SK-N-SH treated with all-trans-retinoic acid at 6 μM for 48 hours (cell line): Measurements from ENCODE around the gene FAR1.

Experiments
- ATAC-seq: fragments of 200-7000 bp; cut with Tn5 transposase; 3 replicates; pipeline ENCODE4 v1.9.1; 2020; ENCODE audit warnings: mild to moderate bottlenecking, moderate library complexity
- ARNTL ChIP-seq: fragments of 450-650 bp; formaldehyde crosslinking; IDR thresholded peaks from 2 replicates; pipeline ENCODE4 v1.5.0; 2020; ENCODE audit warnings: low read depth, mild to moderate bottlenecking, moderate library complexity, borderline replicate concordance
- BACH2 ChIP-seq: fragments of 250-450 bp; sonication (Bioruptor Pico); IDR thresholded peaks from 2 replicates; pipeline ENCODE4 v1.9.0; 2021; ENCODE audit warnings: mild to moderate bottlenecking, borderline replicate concordance
- CSDC2 ChIP-seq: fragments of 250-450 bp; sonication (Bioruptor Pico); IDR thresholded peaks from 2 replicates; pipeline ENCODE4 v1.5.0; 2020; ENCODE audit warnings: mild to moderate bottlenecking, moderate library complexity
- ESRRG ChIP-seq: fragments of 250-450 bp; sonication (Bioruptor Pico); IDR thresholded peaks from 2 replicates; pipeline ENCODE4 v1.6.1; 2021; ENCODE audit warnings: mild to moderate bottlenecking
- GLIS3 ChIP-seq: fragments of 250-450 bp; sonication (Bioruptor Pico); IDR thresholded peaks from 2 replicates; pipeline ENCODE4 v1.5.0; 2020; ENCODE audit warnings: mild to moderate bottlenecking, moderate library complexity
- ISL1 ChIP-seq: fragments of 250-450 bp; sonication (Bioruptor Pico); IDR thresholded peaks from 2 replicates; pipeline ENCODE4 v2.1.2; 2022; ENCODE audit warnings: mild to moderate bottlenecking, moderate library complexity
- OSR1 ChIP-seq: fragments of 250-450 bp; sonication (Bioruptor Pico); IDR thresholded peaks from 2 replicates; pipeline ENCODE4 v1.8.0; 2022; ENCODE audit warnings: moderate library complexity, mild to moderate bottlenecking, inconsistent platforms
- PPARA ChIP-seq: fragments of 250-450 bp; sonication (Bioruptor Pico); IDR thresholded peaks from 2 replicates; pipeline ENCODE4 v1.5.0; 2020; ENCODE audit warnings: mild to moderate bottlenecking, borderline replicate concordance
- RARB ChIP-seq: fragments of 250-450 bp; sonication (Bioruptor Pico); IDR thresholded peaks from 2 replicates; pipeline ENCODE4 v1.8.0; 2021; ENCODE audit warnings: mild to moderate bottlenecking, moderate library complexity
- SNAI2 ChIP-seq: fragments of 250-450 bp; sonication (Bioruptor Pico); IDR thresholded peaks from 2 replicates; pipeline ENCODE4 v1.5.0; 2020; ENCODE audit warnings: mild to moderate bottlenecking, moderate library complexity
- TCF4 ChIP-seq: fragments of 250-450 bp; sonication (Bioruptor Pico); IDR thresholded peaks from 2 replicates; pipeline ENCODE4 v1.8.0; 2021; ENCODE audit warnings: mild to moderate bottlenecking, moderate library complexity, borderline replicate concordance
- TOX ChIP-seq: fragments of 250-450 bp; sonication (Bioruptor Pico); IDR thresholded peaks from 2 replicates; pipeline ENCODE4 v1.8.0; 2021; ENCODE audit warnings: mild to moderate bottlenecking, moderate library complexity, borderline replicate concordance
- ZC3H10 ChIP-seq: fragments of 250-450 bp; sonication (Bioruptor Pico); IDR thresholded peaks from 2 replicates; pipeline ENCODE4 v1.5.1; 2021; ENCODE audit warnings: mild to moderate bottlenecking, moderate library complexity
- ZFP30 ChIP-seq: fragments of 450-650 bp; formaldehyde crosslinking; IDR thresholded peaks from 2 replicates; pipeline ENCODE4 v1.5.0; 2022; ENCODE audit warnings: mild to moderate bottlenecking, moderate library complexity
- ZNF565 ChIP-seq: fragments of 450-650 bp; formaldehyde crosslinking; conservative IDR thresholded peaks from 2 replicates; pipeline ENCODE4 v1.5.0; 2020; ENCODE audit warnings: low read depth, mild to moderate bottlenecking, moderate library complexity
- ZNF70 ChIP-seq: fragments of 450-650 bp; formaldehyde crosslinking; IDR thresholded peaks from 2 replicates; pipeline ENCODE4 v1.5.0; 2020; ENCODE audit warnings: mild to moderate bottlenecking, moderate library complexity
- ZNF8 ChIP-seq: fragments of 450-650 bp; formaldehyde crosslinking; IDR thresholded peaks from 2 replicates; pipeline ENCODE4 v1.5.0; 2020; ENCODE audit warnings: mild to moderate bottlenecking, moderate library complexity
- TF ChIP-seq, protein P1 (sequence below): fragments of 250-450 bp; sonication (Bioruptor Pico); IDR thresholded peaks from 2 replicates; pipeline ENCODE4 v1.5.1; 2021; ENCODE audit warnings: mild to moderate bottlenecking, moderate library complexity
- TF ChIP-seq, protein P2 (sequence below): fragments of 250-450 bp; sonication (Bioruptor Pico); IDR thresholded peaks from 2 replicates; pipeline ENCODE4 v1.8.0; 2021; ENCODE audit warnings: low read depth, mild to moderate bottlenecking, moderate library complexity, borderline replicate concordance
- TF ChIP-seq, protein P3 (sequence below): fragments of 250-450 bp; sonication (Bioruptor Pico); IDR thresholded peaks from 2 replicates; pipeline ENCODE4 v1.5.0; 2020; ENCODE audit warnings: mild to moderate bottlenecking, moderate library complexity
- TF ChIP-seq, protein P4 (sequence below): fragments of 250-450 bp; sonication (Bioruptor Pico); IDR thresholded peaks from 2 replicates; pipeline ENCODE4 v1.8.0; 2020; ENCODE audit warnings: mild to moderate bottlenecking, moderate library complexity, borderline replicate concordance

Gene FAR1

DNA sequence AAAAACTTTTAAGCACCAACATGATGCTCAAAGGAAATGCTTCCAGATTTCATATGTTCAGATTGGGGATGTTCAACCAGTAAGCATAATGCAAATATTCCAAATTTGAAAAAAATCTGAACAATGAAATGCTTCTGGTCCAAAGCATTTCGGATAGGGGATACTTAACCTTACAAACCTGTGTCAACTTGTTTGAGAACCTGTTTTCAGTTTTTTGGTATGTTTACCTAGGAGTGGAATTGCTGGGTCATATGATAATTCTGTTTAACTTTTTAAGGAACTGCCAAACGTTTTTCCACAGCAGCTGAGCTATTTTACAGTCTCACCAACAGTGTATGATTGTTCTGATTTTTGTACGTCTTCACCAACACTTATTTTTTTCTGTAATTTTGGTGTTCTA is 23.7 kb downstream of the FAR1 start:
- no peak for ATAC-seq
- no peak for TF ChIP-seq TOX (CRISPR knock-in tag)
- no peak for TF ChIP-seq ESRRG (CRISPR knock-in tag)
- no peak for TF ChIP-seq ZNF8
- no peak for TF ChIP-seq CSDC2
- no peak for TF ChIP-seq ARNTL
- TF ChIP-seq OSR1 (CRISPR knock-in tag), result no peak
- TF ChIP-seq GLIS3 (CRISPR knock-in tag), result no peak
- TF ChIP-seq ZFP30 (CRISPR knock-in tag), result no peak

DNA sequence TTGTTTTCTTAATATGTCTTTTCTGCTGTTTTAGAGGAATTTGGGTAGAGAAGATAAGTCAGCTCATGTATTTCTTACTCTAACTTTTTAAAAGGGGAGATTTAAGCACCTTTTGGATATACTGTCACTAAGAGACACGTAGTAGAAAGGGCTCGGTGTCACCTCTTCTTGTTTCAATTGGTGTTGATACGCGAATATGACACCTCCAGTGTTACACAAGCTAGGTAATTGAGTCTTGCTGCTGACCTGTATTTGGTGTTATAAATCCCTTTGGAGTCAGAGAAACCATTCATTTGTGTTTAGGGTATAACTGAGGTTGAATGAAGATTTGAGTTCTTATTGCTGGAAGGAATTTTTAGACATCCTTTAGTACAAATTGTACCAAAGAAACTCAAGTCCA is 25.6 kb downstream of the FAR1 start:
- TF ChIP-seq ZFP30 (CRISPR knock-in tag) (no peak), SNAI2 (CRISPR knock-in tag) (no peak)
- TF ChIP-seq, all 23 proteins: peak for 0
- ATAC-seq, result no peak

DNA sequence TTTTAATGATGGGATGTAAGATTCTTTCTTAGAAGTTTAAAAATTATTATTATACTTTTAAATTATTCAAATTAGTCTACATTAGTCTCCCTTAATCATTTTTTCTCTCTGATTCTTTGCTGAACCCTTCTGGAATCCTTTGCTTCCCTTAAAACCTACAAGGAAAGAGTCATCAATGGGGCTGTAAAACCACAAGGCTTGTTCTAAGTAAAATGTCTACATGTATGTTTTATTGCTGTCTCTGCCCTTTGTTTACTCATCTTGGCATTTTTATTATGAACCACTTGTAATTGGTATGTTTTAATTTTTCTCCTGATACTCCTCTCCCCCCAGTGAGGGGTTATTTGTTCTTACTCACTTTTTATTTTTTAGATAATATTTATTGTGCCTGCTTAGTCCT is 27.4 kb downstream of the FAR1 start:
- TF ChIP-seq, protein P1, sequence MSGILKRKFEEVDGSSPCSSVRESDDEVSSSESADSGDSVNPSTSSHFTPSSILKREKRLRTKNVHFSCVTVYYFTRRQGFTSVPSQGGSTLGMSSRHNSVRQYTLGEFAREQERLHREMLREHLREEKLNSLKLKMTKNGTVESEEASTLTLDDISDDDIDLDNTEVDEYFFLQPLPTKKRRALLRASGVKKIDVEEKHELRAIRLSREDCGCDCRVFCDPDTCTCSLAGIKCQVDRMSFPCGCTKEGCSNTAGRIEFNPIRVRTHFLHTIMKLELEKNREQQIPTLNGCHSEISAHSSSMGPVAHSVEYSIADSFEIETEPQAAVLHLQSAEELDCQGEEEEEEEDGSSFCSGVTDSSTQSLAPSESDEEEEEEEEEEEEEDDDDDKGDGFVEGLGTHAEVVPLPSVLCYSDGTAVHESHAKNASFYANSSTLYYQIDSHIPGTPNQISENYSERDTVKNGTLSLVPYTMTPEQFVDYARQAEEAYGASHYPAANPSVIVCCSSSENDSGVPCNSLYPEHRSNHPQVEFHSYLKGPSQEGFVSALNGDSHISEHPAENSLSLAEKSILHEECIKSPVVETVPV (CRISPR knock-in tag), result no peak
- TF ChIP-seq CSDC2 (no peak), ZFP30 (CRISPR knock-in tag) (no peak), ZNF70 (CRISPR knock-in tag) (no peak), ZNF8 (no peak), SNAI2 (CRISPR knock-in tag) (no peak), BACH2 (CRISPR knock-in tag) (no peak), ESRRG (CRISPR knock-in tag) (no peak), RARB (CRISPR knock-in tag) (no peak), ZNF565 (no peak), ZC3H10 (CRISPR knock-in tag) (no peak), ISL1 (CRISPR knock-in tag) (no peak), TCF4 (no peak), GLIS3 (CRISPR knock-in tag) (no peak)
- TF ChIP-seq, protein P2, sequence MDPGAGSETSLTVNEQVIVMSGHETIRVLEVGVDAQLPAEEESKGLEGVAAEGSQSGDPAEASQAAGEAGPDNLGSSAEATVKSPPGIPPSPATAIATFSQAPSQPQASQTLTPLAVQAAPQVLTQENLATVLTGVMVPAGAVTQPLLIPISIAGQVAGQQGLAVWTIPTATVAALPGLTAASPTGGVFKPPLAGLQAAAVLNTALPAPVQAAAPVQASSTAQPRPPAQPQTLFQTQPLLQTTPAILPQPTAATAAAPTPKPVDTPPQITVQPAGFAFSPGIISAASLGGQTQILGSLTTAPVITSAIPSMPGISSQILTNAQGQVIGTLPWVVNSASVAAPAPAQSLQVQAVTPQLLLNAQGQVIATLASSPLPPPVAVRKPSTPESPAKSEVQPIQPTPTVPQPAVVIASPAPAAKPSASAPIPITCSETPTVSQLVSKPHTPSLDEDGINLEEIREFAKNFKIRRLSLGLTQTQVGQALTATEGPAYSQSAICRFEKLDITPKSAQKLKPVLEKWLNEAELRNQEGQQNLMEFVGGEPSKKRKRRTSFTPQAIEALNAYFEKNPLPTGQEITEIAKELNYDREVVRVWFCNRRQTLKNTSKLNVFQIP (CRISPR knock-in tag), result no peak
- TF ChIP-seq, protein P3, sequence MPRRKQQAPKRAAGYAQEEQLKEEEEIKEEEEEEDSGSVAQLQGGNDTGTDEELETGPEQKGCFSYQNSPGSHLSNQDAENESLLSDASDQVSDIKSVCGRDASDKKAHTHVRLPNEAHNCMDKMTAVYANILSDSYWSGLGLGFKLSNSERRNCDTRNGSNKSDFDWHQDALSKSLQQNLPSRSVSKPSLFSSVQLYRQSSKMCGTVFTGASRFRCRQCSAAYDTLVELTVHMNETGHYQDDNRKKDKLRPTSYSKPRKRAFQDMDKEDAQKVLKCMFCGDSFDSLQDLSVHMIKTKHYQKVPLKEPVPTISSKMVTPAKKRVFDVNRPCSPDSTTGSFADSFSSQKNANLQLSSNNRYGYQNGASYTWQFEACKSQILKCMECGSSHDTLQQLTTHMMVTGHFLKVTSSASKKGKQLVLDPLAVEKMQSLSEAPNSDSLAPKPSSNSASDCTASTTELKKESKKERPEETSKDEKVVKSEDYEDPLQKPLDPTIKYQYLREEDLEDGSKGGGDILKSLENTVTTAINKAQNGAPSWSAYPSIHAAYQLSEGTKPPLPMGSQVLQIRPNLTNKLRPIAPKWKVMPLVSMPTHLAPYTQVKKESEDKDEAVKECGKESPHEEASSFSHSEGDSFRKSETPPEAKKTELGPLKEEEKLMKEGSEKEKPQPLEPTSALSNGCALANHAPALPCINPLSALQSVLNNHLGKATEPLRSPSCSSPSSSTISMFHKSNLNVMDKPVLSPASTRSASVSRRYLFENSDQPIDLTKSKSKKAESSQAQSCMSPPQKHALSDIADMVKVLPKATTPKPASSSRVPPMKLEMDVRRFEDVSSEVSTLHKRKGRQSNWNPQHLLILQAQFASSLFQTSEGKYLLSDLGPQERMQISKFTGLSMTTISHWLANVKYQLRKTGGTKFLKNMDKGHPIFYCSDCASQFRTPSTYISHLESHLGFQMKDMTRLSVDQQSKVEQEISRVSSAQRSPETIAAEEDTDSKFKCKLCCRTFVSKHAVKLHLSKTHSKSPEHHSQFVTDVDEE, result no peak
- no peak for ATAC-seq

DNA sequence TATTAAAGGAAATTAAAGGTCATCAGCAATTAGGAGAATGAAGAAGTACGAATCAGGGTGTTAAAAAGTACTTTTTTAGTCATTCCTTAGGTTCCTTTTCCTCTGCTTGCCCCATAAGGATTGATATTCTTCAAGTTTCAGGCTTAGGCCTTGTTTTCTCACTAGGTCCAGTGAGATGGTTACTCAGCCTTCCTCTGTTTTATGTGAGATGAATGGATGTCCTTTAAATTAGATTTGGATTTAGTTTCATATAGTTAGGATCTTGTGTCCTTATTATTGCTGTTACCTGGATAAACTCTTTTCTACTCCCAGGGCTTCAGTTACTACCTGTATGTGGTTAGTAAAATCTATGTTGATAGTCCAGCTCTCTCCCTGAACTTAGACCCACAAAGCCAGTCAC is 29.2 kb downstream of the FAR1 start:
- ATAC-seq, result no peak
- TF ChIP-seq CSDC2, result no peak
- TF ChIP-seq ZNF565, result no peak
- TF ChIP-seq, protein P4, sequence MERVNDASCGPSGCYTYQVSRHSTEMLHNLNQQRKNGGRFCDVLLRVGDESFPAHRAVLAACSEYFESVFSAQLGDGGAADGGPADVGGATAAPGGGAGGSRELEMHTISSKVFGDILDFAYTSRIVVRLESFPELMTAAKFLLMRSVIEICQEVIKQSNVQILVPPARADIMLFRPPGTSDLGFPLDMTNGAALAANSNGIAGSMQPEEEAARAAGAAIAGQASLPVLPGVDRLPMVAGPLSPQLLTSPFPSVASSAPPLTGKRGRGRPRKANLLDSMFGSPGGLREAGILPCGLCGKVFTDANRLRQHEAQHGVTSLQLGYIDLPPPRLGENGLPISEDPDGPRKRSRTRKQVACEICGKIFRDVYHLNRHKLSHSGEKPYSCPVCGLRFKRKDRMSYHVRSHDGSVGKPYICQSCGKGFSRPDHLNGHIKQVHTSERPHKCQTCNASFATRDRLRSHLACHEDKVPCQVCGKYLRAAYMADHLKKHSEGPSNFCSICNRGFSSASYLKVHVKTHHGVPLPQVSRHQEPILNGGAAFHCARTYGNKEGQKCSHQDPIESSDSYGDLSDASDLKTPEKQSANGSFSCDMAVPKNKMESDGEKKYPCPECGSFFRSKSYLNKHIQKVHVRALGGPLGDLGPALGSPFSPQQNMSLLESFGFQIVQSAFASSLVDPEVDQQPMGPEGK (CRISPR knock-in tag), result no peak
- TF ChIP-seq ISL1 (CRISPR knock-in tag), result no peak
- TF ChIP-seq, protein P1 (CRISPR knock-in tag), result no peak
- TF ChIP-seq ARNTL, result no peak
- TF ChIP-seq PPARA (CRISPR knock-in tag), result no peak
- no peak for TF ChIP-seq ZNF70 (CRISPR knock-in tag)
- TF ChIP-seq TCF4, result no peak
